GM12874 (cell line): Measurements from ENCODE around the gene RNF111.

ENCODE experiments used
- TF ChIP-seq, protein P1 (sequence below): IDR thresholded peaks from 2 replicates; pipeline ENCODE4 v1.5.1; 2011; ENCODE audit warnings: low read depth, mild to moderate bottlenecking, control low read depth, low read length, moderate library complexity; ENCODE audit not compliant: insufficient read depth

RNF111 gene

DNA sequence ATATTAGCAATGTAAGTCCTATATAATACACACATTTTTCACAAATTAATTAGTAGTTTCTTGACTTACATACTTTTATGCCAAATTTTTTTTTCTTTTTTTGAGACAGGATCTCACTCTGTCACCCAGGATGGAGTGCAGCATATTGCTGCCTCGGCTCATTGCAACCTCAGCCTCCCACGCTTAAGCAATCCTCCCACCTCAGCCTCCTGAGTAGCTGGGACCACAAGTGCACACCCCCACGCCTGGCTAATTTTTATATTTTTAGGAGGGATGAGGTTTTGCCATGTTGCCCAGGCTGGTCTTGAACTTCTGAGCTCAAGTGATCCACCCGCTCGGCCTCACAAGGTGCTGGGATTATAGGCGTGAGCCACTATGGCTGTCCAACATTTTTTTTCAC, 54.6 kb downstream of the RNF111 start:
- TF ChIP-seq, protein P1, sequence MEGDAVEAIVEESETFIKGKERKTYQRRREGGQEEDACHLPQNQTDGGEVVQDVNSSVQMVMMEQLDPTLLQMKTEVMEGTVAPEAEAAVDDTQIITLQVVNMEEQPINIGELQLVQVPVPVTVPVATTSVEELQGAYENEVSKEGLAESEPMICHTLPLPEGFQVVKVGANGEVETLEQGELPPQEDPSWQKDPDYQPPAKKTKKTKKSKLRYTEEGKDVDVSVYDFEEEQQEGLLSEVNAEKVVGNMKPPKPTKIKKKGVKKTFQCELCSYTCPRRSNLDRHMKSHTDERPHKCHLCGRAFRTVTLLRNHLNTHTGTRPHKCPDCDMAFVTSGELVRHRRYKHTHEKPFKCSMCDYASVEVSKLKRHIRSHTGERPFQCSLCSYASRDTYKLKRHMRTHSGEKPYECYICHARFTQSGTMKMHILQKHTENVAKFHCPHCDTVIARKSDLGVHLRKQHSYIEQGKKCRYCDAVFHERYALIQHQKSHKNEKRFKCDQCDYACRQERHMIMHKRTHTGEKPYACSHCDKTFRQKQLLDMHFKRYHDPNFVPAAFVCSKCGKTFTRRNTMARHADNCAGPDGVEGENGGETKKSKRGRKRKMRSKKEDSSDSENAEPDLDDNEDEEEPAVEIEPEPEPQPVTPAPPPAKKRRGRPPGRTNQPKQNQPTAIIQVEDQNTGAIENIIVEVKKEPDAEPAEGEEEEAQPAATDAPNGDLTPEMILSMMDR, result no peak

DNA sequence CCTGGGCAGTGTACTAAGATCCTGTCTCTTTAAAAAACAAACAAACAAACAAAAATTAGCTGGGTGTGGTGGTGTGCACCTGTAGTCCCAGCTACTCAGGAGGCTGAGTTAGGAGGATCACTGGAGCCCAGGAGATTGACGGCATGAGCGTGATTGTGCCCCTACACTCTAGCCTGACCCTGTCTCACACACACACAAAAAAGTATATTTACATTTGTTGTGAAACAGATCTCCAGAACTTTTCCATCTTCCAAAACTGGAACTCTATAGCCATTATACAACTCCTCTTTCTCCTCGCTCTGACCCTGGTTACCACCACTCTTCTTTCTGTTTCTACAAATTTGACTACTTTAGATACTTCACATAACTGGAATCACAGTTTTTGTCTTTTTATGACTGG, 61.4 kb downstream of the RNF111 start:
- TF ChIP-seq, protein P1, result no peak

DNA sequence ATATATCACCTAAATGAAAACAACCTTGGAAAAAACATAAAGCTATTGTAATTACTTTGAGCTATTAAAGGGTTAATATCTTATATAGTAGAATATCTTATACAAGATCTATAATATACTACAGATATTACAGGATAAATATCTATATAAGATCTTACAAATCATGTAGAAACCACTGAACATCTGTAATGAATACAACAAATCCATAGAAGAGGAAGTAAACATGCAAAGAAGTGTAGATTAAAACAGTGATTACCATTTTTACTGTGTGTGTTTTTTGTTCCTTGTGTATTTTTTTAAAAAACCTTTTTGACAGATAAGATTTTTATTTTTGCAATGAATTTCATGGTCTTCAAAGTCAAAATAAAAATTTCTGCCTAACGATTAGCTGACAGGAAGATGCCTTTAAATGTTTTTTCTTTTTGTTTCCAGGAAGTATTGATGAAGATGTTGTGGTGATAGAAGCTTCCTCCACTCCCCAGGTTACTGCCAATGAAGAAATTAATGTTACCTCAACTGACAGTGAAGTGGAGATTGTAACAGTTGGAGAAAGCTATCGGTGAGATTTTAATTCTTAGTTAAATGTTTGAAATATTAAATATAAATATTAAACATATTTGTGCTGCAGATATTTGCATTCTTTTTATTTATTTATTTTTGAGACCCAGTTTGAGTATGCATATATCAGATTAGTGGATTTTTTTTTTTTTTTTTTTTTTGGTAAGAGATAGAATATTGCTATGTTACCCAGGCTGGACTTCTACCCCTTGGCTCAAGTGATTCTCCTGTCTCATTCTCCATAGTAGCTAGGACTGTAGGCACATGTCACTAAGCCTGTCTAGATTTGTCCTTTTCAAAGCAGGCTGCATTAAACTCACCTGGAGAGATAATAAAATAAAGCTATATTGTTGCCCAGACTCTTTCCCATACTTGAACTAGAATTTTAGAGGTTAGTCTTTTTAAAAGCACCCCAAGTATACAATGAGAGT, 64.7 kb downstream of the RNF111 start:
- TF ChIP-seq, protein P1, result no peak

DNA sequence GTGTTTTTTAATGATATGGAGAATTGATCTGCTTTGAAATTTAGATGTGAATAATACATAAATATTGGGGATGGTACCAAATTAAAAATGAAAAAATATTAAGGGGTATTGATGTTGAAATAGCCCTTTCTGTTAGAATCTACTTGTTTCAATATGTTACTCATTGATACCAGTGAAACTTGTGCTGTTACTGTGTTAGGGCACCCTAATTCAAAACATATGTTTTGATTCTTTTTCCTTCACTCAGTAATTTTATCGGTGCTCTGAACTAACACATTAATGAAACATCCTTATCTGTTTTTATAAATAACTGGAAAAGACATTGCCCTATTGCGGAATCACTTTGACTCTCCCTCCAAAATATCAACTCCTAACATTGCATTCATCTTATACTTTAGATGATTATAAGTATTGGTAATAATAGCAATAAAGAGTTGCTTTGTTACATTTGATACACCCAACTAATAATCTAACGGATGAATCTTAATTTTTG, 65.5 kb downstream of the RNF111 start:
- TF ChIP-seq, protein P1, result no peak

DNA sequence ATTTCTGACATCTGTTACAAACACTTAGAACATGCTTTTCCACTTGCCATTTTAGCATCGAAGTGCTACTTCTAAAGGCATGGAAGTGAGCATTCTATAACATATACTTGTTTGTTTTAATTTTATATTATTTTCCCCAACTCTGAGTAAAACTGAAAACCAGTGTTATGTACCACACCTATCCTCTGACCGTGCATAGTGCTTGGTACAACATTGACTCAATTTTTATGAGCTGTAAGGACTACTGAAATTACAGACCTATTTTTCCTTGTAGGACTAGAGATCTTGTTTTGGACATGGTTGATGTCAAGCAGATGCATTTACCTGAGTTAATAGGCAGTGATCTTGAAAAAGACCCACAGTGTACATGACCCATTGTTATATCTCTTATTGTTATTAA, 66.0 kb downstream of the RNF111 start:
- TF ChIP-seq, protein P1, result no peak

DNA sequence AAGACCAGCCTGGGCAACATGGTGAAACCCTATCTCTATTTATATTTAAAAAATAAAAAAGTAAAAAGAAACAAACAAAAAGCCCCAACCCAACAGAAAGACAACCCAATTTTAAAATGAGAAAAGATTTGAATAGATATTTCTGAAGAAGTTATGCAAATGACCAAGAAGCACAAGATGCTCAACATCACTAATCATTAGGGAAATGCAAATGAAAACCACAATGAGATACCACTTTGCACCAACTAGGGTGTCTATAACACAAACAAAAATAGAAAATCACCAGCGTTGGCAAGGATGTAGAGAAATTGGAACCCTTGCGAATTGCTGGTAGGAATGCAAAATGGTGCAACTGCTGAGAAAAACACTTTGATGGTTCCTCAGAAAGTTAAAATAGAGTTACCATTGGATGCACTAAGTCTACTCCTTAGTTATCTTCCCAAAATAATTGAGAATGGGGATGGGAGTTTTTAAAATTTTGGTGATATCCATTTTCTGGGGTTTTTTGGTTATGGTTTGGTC, 71.7 kb downstream of the RNF111 start:
- TF ChIP-seq, protein P1, result no peak

DNA sequence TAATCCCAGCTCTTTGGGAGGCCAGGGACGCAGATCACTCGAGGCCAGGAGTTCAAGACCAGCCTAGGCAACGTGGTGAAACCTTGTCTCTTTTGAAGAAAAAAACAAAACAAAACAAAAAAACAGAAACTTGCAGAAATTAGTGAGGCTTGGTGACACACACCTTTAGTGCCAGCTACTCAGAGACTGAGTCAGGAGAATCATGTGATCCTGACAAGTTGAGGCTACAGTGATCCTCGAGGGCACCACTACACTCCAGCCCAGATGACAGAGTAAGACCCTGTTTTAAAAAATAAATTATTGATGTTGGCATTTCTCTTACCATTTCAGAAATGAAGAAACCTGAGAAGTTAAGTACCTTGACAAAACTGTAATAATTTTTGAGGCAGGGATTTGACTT, 72.9 kb downstream of the RNF111 start:
- TF ChIP-seq, protein P1, result no peak
